HG03432 (cell line): ENCODE data around the gene RPP30.
"Not testable (repeated sequence)": the region's sequence is repeated elsewhere in the genome, so short reads cannot be mapped to it uniquely, and the experiment has no call there.

Experiments used
- ATAC-seq: cut with Tn5 transposase; IDR thresholded peaks from one replicate; pipeline ENCODE4 v1.9.1; 2021; ENCODE audit warnings: mild to moderate bottlenecking, moderate library complexity; ENCODE audit not compliant: unreplicated experiment

RPP30 gene

DNA sequence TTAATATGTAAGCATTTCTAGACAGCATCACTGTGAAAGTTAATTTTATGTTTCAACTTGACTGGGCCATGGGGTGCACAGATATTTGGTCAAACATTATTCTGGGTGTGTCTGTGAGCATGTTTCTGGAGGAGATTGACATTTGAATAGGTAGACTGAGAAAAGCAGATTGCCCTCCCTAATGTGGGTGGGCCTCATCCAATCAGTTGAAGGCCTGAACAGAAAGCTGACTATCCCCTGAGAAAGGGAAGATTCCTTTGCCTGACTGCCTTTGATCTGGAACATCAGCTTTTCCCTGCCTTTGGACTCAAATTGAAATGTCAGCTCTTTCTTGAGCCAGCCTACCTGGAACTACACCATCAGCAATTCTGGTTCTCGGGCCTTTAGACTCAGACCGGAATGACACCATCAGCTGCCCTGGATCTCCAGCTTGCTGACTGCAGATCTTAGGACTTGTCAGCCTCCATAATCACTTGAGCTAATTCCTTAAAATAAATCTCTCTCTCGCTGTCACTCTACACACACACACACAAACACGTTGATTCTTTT, 5.7 kb upstream of the RPP30 start:
- ATAC-seq: no peak

DNA sequence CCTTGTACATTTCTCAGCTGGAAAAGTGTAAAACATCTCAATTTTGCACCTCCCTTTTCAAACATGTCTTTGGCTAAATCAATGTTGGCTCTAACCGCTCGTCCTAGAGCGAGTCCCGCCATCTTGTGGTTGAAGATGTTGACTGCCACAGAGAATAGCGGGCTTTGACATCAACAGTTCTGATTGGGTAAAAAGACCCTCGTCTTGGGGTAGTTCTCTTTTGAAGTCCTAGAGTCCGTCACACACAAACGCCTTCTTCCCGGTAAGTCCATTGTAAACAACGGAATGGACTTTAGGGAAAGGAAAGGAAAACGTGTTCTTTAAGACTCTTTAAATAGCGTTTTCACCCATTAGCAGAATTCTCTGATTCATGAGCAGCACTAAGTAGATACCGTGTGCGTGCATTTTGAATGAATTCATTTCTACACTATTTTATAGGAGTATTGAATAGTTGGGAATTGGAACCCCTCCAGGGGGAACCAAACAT, 452 bp upstream of the RPP30 start:
- ATAC-seq: peak; percentile 53

DNA sequence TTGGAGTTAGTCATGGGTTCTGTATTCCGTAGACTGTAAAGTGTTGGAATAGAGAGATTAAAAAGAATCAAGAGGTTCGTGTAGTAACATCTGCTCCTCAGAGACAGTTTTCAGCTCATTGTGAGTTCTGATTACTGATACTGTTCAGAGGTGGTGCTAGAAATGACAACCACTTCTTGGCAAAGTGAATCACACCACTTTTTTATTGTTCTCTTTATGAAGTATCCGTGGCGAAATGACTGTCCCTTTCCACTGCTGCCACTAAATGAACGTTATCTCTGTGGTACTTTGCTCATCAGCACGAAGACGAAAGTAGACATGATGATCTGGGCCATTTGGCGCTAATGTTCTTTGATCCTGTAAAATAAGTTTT, 860 bp downstream of the RPP30 start:
- no peak for ATAC-seq

DNA sequence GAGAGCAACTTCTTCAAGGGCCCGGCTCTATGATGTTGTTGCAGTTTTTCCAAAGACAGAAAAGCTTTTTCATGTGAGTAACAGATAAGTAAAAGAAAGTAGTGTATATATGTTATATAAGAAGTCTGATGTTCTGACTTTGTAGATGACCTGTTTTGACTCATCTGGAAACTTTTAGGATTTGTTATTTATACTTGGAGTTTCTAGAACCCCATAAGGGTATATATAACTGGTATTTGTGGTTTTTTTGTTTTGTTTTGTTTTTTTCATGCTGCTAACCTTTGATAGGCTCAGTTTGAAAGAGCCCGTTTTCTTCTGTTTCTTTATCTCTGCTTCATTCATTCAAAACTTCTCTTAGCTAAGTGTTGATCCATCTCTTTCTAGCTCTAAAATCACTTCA, 7.3 kb downstream of the RPP30 start:
- no peak for ATAC-seq

DNA sequence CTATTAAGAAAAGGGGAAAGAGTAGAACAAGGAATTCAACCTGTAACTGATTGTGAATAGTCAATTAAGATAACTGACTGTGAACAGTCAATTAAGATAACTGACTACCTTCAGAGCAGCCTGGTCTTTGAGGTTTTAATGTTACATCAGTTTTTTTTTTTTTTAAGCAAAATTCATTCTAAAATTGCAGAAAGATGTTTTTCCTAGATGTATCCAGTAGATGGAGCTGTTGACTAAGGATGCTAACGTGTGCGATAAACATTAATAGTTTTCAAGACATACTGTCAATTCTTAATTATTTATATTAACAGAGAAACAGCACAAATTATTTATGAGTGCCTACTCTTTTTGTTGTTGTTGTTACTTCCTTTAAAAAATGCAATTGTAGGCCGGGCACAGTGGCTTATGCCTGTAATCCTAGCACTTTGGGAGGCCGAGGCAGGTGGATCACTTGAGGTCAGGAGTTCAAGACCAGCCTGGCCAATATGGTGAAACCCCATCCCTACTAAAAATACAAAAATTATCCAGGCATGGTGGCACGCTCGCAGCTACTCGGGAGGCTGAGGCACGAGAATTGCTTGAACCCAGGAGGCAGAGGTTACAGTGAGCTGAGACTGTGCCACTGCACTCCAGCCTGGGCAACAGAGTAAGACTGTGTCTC, 8.4 kb downstream of the RPP30 start:
- ATAC-seq: not testable (repeated sequence)

DNA sequence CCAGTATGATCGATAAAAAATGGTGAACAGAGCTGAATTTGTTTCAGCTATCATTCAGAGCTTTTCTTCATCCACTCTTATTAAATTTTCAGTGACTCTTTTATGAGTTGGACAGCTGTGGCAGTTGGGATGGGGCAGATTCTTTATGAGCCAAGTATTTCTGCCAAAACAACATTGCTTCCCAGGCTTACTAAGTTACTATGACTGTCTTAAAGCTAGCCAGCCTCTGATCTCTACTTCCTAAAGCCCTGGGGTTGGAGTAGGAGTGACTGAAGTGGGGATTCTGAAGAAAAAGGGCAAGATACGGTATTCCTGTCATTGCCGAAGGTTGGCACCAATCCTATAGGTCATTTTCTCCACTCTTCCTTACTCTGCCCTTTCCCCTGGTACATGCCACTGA, 12.7 kb downstream of the RPP30 start:
- no peak for ATAC-seq

DNA sequence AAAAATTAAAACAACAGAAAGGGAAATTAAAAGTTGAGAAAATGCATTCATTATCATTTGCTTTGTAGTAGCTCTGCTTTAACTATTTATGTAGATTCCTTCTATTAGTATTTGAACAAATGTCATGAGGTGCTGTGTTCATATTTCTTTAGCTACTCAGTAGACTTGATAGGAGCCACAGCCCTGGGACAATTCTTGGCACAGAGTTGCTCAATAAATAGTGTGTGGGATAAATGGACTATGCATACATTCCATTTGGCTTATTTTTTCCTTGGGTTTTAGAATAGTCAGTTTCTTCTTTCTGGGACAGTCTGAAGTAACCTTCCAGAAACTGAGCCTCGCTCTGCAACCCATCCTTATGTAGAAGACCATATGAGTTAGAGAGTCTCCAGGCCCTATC, 13.4 kb downstream of the RPP30 start:
- no peak for ATAC-seq

DNA sequence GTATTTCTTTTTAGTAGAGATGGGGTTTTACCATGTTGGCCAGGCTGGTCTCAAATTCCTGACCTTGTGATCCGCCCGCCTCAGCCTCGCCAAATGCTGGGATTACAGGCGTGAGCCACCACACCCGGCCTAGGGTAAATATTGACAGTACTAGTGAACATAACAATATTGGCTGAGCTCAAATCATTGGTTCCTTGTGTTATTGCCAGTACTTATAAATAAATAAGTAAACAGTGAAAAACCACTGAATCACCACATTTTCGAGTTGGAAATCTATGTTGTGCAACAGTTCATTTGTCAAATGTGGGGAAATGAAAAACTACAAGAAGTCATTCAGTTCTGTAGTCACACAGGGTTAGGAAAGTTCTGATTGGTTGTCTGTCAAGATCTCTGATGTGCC, 15.8 kb downstream of the RPP30 start:
- no peak for ATAC-seq

DNA sequence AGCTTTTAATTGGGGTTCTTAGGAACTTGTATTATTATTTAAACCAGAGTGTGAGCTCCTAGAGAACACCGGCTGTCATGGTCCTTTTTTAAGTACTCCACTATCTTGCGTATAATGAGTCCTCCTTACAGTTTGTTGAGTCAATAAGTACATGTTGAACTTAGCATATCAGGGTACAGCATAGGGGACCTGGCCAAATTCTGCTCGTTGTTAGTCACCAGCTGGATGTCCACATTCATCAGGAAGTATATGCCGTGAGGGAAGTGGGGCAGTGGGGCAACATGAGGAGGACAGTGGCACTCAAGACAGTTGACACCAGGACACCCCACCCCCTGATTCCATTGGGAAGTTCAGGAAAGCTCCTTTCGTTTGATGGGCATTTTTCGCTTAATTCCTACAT, 16.6 kb downstream of the RPP30 start:
- no peak for ATAC-seq

DNA sequence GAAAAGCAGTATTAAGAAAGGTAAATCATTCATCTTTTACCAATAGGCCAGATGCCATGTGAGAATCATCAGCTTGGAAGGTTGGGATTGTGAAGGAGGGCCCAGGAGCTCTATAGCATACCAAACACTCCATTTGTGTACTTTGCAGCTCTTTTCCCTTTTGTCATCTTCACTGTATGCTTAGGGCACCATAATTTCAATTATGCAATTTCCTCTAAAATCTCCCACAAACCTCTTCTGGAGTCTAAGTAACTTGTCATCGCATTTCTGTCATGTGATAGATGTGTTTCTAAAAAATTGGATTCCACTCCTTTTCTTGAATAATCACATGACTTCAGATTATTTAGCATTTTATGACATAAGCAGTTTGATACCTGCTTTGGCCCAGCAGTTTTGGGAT, 17.9 kb downstream of the RPP30 start:
- no peak for ATAC-seq

DNA sequence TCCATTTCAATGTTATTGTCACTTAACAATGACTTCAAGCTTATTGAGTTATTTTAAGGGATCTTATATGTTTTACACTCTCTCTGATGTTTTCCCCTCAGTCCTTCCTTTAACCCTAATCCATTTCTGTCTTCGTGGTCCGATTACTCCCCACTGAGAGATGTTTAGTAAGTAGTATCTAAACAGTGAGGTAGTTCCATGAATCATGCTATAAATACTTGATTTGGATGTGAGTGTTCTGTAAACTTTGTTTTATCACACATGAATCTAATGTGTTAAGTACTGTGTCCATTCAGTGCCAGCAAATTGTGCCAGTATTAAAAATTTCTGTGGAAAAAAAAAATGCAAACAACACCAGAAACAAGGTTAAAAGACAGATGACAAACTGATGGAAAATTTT, 18.6 kb downstream of the RPP30 start:
- ATAC-seq: no peak

DNA sequence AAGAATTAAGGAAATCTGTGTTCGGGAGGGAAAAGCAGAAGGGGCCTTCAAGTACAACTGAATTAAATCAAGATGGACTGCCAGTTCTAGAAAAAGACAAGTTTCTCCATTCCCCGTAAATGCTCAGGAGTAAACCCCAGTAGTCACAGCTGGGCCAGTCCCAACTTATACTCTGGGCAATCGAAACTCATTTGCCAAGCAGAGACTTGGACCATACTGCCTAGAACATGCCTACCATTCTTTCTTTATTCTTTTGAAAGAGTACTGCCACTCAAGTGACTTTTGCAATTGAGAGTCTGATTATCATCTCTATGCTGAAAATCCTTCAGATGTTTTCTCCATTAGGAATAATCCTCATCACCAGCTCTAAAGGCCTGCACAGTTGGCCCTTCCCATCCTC, 21.4 kb downstream of the RPP30 start:
- no peak for ATAC-seq

DNA sequence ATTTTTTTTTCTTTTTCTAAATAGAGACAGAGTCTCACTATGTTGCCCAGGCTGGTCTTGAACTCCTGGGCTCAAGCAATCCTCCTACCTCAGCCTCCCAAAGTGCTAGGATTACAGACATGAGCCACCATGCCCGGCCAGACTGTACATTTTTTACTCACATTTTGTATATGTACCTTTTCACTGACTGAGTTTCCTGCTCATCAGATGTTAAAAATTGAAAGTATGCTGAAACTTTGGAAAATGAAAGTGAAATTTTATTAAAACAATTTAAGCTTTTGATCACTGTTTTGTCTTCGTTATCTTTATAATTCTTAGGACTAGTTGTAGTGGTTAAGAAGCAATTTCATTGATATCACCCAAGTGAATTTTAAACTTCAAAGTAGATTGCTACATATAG, 25.1 kb downstream of the RPP30 start:
- not testable (repeated sequence) for ATAC-seq

DNA sequence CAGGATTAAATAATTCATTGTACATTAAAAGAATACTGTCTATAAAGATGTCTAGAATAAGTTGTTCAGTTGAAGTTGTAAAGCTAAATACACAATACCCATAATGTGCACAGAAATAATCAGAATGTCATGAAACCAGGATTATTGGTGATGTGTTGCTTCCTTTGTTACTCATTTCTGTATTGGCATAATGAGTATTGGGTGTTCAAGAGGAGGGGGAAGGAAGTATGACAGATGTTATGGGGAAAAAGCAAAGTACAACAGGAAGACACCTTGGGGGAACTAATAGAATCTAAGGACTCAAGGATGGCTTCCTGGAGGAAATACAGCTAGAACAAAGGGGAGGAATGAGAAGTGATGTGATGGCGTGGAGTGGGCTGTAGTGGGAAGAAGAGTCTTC, 34.2 kb downstream of the RPP30 start:
- ATAC-seq: peak; percentile 84

DNA sequence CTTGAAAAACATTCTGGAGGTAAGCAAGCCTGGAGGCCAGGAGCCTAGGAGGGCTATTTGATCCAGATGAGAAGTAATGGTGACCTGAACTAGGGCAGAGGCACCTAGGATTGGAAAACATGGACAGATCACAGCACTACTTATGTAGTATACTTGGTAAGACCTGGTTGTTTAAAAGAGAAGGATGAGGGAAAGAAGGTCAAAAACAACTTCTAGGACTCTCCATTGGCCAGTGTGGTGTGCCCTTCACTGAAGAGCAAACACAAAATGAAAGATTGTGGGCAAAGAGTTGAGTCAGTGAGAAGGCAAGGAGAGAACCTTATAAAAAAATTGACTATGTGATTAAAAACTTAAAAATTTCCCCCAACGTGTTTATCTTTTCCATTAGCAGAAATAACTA, 34.8 kb downstream of the RPP30 start:
- no peak for ATAC-seq

DNA sequence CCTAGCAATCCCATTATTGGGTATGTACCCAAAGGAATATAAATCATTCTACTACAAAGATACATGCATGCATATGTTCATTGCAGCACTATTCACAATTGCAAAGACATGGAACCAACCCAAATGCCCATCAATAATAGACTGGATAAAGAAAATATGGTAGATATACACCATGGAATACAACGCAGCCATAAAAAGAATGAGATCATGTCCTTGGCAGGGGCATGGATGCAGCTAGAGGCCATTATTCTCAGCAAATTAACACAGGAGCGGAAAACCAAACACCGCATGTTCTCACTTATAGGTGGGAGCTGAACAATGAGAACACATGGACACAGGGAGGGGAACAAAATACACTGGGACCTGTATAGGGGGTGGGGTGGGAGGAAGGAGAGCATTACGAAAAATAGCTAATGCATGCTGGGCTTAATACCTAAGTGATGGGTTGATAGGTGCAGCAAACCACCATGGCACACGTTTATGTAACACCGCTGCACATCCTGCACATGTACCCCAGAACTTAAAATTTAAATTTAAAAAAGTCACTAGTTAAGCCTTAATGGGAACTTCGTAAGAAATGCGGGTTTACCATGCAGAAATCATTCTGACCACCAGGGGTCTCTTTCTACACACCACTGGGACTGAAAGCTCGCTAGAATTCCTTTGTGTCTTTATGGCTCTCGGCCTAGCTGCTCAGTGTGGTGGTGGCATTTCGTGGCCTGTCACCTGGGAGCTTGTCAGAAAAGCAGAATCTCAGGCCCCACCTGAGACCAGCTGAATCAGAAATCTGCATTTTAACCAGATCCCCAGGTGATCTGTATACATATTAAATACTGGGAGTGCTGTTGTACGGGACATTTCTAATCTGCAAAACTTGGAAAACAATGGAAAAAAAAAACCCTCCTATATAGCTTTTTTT, 39.6 kb downstream of the RPP30 start:
- ATAC-seq: peak; percentile 87

DNA sequence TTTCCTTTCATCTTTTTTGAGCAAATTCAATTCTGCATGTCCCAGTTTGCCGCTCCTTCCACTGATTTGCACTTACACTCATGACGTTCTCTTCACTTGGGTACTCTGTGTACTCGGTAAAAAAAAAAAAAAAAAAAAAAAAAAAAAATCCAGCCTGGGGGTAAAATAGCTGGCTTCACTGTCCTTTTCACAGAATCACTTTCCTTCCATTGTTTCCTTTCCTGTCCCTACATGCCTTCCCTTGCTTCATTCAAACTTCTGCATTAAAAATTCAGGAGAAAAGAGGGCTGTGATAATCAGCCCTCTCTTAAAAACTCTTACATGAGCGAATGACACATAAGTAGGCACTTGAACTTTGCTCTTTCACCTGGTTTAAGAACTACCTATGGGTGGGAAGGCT, 40.4 kb downstream of the RPP30 start:
- no peak for ATAC-seq

DNA sequence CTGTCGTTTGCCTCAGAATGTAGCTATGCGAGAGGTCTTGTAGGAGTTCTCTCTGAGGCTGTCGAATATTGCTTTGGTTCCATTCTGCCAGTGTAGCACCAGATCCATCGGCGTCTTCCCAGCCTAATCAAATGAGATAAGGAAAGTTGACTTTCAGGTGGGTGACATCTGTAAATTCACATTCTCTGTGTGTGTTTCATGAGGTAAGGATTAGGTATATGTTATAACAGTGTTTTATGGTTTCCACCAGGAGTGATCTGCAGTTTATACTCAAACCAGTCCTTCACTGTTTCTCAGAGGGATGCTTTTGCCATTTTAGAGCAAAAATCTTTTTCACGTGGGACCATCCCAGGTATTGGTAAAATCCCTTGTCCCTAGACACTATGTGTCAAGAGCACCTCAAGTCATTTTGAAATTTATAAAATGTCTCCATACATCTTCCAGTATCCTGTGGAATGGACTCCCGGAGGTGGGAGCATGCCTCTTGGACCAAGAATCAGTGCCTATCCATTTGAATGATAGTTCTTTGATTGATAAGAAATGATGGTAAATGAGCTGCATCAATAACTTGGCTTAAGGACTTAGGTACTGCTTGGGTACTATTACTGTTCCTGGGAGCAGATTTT, 41.2 kb downstream of the RPP30 start:
- ATAC-seq: no peak

DNA sequence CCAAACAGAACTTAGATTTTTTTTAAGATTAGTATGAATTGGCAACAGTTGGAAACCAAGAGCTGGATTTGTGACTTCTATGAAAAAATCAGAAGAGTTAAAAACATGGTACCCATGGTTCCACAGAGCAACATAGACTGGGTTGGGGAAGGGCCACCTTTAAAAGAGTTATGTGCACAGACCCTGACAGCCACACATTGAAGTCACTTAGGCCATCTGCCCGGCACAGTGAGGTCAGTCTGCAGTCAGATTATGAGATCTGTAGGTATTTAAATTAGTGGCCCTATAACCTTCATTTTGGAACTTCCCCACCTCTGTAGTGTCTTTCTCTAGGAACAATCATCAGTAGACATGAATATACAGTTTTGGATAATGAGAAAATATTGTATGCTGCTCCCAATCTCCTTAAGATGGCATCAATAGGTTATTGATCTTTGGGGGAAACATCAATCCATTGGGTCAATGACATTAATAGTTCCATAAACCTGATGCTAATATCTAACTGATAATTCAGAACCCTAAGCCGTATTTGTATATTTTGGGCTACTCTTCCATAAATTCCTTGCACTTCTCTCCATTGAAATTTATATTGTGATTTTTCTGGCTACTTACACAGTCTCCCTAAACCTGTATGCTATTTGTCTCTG, 42.1 kb downstream of the RPP30 start:
- no peak for ATAC-seq

DNA sequence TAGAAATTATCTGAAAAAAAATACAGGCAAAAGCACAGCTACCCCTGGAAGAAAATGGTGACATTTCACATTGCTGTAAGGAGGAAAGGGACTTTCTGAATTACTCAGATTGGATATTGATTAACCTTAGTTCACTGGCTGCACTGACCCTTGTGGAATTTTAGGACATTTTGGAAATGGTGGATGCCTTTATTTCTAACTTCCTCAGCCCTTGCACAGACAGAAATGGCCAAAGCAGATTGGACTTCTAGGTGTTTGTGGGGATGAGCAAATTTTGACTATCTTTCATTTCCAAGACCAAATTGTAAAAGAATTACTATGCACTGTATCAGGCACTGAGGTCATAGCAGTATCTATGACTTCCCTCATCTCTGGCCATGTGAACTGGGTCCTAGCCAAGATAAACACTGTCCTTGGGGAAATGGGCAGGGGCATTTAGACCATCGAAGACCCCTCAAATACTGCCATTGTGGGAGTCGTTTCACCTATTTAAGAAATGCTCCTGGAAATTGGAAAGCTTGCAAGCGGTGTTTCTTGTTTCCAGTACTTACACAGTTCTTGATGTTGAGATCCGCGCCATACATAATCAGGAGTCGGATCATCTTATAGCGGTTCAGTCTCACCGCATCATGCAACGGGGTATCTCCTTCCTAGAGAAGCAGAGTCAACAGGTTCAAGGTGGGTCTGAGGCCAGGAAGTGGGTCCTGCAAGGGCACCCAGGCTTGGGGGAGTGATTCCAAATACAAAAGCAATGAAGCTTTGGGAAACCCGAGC, 43.4 kb downstream of the RPP30 start:
- ATAC-seq: no peak

DNA sequence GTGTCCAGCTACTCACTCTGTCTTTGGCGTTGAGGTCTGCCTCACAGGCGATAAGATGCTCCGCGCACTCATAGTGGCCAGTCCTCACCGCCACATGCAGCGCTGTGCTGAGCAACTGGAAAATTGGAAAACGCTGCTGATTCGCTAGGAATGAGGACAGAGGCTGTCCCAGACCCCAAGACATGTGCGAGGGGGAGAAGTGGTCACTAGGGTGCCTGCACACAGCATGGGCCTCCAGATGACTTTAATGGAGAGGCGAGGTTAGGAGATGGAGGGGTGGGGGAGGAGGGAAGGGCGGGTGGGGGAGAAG, 43.9 kb downstream of the RPP30 start:
- ATAC-seq: no peak
